D341Med (cell line): ENCODE measurements around the gene ADRB1.

Experiments used
- DNase-seq: peaks from one replicate; pipeline ENCODE4 v3.0.0; 2012; ENCODE audit warnings: low spot score

ADRB1 gene

DNA sequence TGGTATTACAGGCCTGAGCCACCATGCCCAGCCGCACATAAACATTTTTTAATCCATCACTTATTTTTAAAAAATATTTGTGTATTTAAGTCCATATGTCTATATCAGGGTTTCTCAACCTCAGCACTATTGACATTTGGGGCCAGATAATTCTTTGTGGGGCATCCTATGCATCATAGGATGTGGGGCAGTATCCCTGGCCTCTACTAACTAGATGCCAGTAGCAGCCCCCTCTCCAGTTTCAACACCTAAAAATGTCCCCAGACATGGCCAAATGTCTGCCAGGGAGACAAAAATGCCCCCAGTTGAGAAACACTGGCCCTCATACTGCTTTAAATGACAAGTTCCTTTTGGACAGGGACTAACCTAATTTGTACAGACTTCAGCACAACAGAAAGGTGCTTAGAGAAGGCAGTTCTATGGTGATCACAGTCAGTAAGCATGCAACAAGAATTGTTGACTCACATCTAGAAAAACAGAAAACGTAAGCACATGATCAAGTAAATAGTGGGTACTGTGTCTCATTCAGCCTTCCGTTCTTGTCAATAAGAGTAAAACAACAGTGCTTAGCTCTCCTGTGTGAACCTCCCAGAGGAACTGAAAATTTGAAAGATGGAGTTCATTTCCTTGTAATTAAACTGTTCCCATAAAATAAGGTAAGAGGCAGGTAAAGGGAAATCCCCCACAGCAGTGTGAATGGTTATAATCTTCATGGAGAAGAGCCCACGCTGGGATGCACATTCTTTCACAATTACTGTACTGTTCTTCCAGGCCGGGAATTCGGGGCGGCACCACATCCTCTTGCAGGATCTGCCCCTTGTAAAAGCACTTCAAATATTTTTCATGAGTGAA lies 17.3 kb upstream of the ADRB1 start:
- DNase-seq: no peak

- DNase-seq: no peak
Measured at GRCh38 chr10:114027041-114027394, 16.6 kb upstream of the ADRB1 start.

DNA sequence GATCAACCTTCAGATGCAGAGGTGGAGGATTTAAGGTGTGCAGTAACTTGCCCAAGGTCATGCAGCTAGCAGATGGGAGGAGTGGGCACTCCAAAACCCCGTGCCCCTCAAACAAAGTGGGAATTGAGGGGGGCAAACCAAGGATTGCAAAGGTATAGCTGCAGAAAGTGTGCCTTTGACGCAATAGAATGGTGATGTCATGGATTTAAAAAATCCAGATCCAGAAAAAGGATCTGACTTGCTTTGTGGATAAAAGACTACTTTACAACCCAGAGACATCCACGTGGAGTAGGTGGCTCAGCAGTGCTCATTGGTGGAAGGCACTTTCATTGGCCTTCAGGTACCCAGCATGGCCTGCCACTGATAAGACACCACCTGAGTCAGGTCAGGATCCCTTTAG lies 15.7 kb upstream of the ADRB1 start:
- DNase-seq: no peak

- no peak for DNase-seq
Measured at GRCh38 chr10:114028425-114028824, 15.2 kb upstream of the ADRB1 start.

DNA sequence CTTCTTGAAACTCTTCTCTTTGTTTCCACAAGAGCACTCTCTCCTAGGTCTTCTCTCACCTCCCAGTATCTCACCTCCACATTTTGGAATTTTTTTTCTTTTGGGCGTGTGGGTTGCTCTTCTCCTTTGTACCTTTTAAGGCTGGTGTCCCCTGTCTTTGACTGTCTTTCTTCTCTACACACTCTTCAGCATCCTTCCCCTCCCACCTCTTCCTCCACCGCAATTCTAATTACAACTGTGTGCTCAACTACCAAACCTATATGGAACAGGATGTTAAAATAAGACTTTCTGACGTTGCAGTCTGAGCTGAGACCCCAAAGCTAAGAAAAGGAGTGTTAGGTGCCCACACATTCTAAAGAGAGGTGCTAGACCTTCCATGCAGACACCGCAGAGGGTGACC lies 14.0 kb upstream of the ADRB1 start:
- no peak for DNase-seq

DNA sequence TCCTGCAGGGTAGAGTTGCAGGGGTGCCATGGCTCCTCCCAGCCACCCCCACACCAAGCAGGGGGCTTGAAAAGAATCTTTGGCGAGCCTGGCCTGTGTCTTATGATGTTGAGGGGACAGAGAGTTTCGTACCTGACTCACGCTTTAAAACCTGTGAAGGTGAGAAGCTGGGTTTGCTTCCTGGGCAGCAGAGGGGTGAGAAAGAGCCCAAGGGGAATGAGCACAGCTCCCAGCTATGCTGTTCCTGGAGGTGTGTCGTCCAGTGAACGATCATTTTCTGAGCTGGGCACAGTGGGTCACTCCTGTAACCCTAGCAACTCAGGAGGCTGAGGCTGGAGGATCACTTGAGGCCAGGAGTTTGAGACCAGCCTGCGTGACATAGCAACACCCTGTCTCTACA lies 13.5 kb upstream of the ADRB1 start:
- no peak for DNase-seq

GRCh38 chr10:114031073-114031972 lies 12.3 kb upstream of the ADRB1 start:
- no peak for DNase-seq

DNA sequence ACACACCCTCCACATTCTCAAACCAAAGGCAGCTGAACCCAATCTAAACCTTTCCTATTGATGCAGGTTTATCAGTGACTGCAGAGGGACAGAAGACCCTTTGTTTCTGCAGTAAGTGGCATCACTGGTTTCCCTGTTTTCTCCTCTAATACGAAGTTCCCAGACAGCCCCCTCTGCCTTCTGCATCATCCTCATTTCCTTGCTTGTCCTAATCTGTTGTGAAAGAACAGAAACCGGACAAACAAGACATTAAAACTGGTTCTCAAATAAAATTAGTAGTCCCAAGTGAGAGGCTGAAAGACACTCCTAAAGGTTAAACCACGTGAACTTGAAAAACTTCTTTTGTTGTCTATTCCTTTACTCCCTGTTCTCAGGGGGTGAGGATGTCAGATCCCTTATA lies 10.1 kb upstream of the ADRB1 start:
- DNase-seq: no peak

GRCh38 chr10:114034923-114035645 lies 8.6 kb upstream of the ADRB1 start:
- no peak for DNase-seq

- DNase-seq: no peak
Measured at GRCh38 chr10:114035791-114036190, 7.9 kb upstream of the ADRB1 start.

DNA sequence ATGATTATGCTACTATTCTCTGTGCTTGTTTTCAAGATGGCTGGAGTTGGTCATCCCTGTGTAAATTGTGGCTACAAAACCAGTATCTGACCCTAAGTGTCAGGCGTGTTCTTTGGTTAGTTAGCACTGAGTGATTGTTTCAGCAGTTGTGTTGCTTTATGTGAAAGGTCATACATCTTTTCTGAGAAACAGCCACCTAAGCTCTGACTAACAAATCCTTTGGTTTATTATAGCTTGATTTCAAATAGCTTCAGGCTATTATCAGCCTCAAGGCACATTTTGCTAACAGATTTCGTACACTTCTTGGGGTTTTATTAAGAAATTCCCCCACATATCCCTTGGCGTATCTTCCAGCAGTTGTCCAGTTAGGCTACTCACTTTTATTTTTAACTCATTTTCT lies 4.8 kb upstream of the ADRB1 start:
- no peak for DNase-seq

DNA sequence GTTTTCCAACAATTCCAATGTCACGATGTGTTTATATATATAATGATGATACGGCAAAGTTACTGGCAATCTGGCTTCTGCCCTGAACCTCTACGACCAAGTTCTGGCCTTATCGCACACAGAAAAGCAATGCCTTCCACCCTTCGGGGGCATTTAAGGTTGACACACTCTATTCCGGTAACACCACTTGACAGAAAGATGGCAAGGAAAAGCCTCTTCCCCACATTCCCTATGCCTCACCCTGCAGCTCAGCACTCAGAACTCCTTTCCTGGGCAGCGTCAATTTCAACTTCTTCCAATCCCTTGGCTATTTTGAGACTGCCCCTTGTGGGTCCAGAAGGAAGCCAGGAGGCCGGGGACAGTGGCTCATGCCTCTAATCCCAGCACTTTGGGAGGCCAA lies 2.5 kb upstream of the ADRB1 start:
- no peak for DNase-seq

- peak; percentile 36 for DNase-seq
Measured at GRCh38 chr10:114042895-114043531, 653 bp upstream of the ADRB1 start.

- peak; percentile 25 for DNase-seq
Measured at GRCh38 chr10:114044247-114045135, 825 bp downstream of the ADRB1 start.

GRCh38 chr10:114045136-114046086 lies 1.7 kb downstream of the ADRB1 start:
- DNase-seq: peak; percentile 47

DNA sequence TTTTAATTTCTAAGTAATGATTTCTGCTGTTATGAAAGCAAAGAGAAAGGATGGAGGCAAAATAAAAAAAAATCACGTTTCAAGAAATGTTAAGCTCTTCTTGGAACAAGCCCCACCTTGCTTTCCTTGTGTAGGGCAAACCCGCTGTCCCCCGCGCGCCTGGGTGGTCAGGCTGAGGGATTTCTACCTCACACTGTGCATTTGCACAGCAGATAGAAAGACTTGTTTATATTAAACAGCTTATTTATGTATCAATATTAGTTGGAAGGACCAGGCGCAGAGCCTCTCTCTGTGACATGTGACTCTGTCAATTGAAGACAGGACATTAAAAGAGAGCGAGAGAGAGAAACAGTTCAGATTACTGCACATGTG lies 2.4 kb downstream of the ADRB1 start:
- DNase-seq: no peak

- no peak for DNase-seq
Measured at GRCh38 chr10:114048472-114048871, 4.8 kb downstream of the ADRB1 start.

GRCh38 chr10:114051714-114052113 lies 8.0 kb downstream of the ADRB1 start:
- DNase-seq: no peak

GRCh38 chr10:114052255-114052654 lies 8.6 kb downstream of the ADRB1 start:
- DNase-seq: no peak

- DNase-seq: no peak
Measured at GRCh38 chr10:114053946-114054345, 10.3 kb downstream of the ADRB1 start.
